SK-N-SH treated with all-trans-retinoic acid at 6 μM for 48 hours (cell line): ENCODE measurements around the gene RMND5A.

ENCODE experiments used
- ATAC-seq: fragments of 200-7000 bp; cut with Tn5 transposase; 3 replicates; pipeline ENCODE4 v1.9.1; 2020; ENCODE audit warnings: mild to moderate bottlenecking, moderate library complexity
- ARNTL ChIP-seq: fragments of 450-650 bp; formaldehyde crosslinking; IDR thresholded peaks from 2 replicates; pipeline ENCODE4 v1.5.0; 2020; ENCODE audit warnings: low read depth, mild to moderate bottlenecking, moderate library complexity, borderline replicate concordance
- BACH2 ChIP-seq: fragments of 250-450 bp; sonication (Bioruptor Pico); IDR thresholded peaks from 2 replicates; pipeline ENCODE4 v1.9.0; 2021; ENCODE audit warnings: mild to moderate bottlenecking, borderline replicate concordance
- ESRRG ChIP-seq: fragments of 250-450 bp; sonication (Bioruptor Pico); IDR thresholded peaks from 2 replicates; pipeline ENCODE4 v1.6.1; 2021; ENCODE audit warnings: mild to moderate bottlenecking
- GLIS3 ChIP-seq: fragments of 250-450 bp; sonication (Bioruptor Pico); IDR thresholded peaks from 2 replicates; pipeline ENCODE4 v1.5.0; 2020; ENCODE audit warnings: mild to moderate bottlenecking, moderate library complexity
- ISL1 ChIP-seq: fragments of 250-450 bp; sonication (Bioruptor Pico); IDR thresholded peaks from 2 replicates; pipeline ENCODE4 v2.1.2; 2022; ENCODE audit warnings: mild to moderate bottlenecking, moderate library complexity
- OSR1 ChIP-seq: fragments of 250-450 bp; sonication (Bioruptor Pico); IDR thresholded peaks from 2 replicates; pipeline ENCODE4 v1.8.0; 2022; ENCODE audit warnings: moderate library complexity, mild to moderate bottlenecking, inconsistent platforms
- PPARA ChIP-seq: fragments of 250-450 bp; sonication (Bioruptor Pico); IDR thresholded peaks from 2 replicates; pipeline ENCODE4 v1.5.0; 2020; ENCODE audit warnings: mild to moderate bottlenecking, borderline replicate concordance
- RARB ChIP-seq: fragments of 250-450 bp; sonication (Bioruptor Pico); IDR thresholded peaks from 2 replicates; pipeline ENCODE4 v1.8.0; 2021; ENCODE audit warnings: mild to moderate bottlenecking, moderate library complexity
- SNAI2 ChIP-seq: fragments of 250-450 bp; sonication (Bioruptor Pico); IDR thresholded peaks from 2 replicates; pipeline ENCODE4 v1.5.0; 2020; ENCODE audit warnings: mild to moderate bottlenecking, moderate library complexity
- TCF4 ChIP-seq: fragments of 250-450 bp; sonication (Bioruptor Pico); IDR thresholded peaks from 2 replicates; pipeline ENCODE4 v1.8.0; 2021; ENCODE audit warnings: mild to moderate bottlenecking, moderate library complexity, borderline replicate concordance
- TOX ChIP-seq: fragments of 250-450 bp; sonication (Bioruptor Pico); IDR thresholded peaks from 2 replicates; pipeline ENCODE4 v1.8.0; 2021; ENCODE audit warnings: mild to moderate bottlenecking, moderate library complexity, borderline replicate concordance
- ZC3H10 ChIP-seq: fragments of 250-450 bp; sonication (Bioruptor Pico); IDR thresholded peaks from 2 replicates; pipeline ENCODE4 v1.5.1; 2021; ENCODE audit warnings: mild to moderate bottlenecking, moderate library complexity
- ZFP30 ChIP-seq: fragments of 450-650 bp; formaldehyde crosslinking; IDR thresholded peaks from 2 replicates; pipeline ENCODE4 v1.5.0; 2022; ENCODE audit warnings: mild to moderate bottlenecking, moderate library complexity
- ZNF565 ChIP-seq: fragments of 450-650 bp; formaldehyde crosslinking; conservative IDR thresholded peaks from 2 replicates; pipeline ENCODE4 v1.5.0; 2020; ENCODE audit warnings: low read depth, mild to moderate bottlenecking, moderate library complexity
- ZNF70 ChIP-seq: fragments of 450-650 bp; formaldehyde crosslinking; IDR thresholded peaks from 2 replicates; pipeline ENCODE4 v1.5.0; 2020; ENCODE audit warnings: mild to moderate bottlenecking, moderate library complexity
- ZNF8 ChIP-seq: fragments of 450-650 bp; formaldehyde crosslinking; IDR thresholded peaks from 2 replicates; pipeline ENCODE4 v1.5.0; 2020; ENCODE audit warnings: mild to moderate bottlenecking, moderate library complexity
- TF ChIP-seq, protein P1 (sequence below): fragments of 250-450 bp; sonication (Bioruptor Pico); IDR thresholded peaks from 2 replicates; pipeline ENCODE4 v1.5.1; 2020; ENCODE audit warnings: low read depth, mild to moderate bottlenecking, moderate library complexity
- TF ChIP-seq, protein P2 (sequence below): fragments of 250-450 bp; sonication (Bioruptor Pico); IDR thresholded peaks from 2 replicates; pipeline ENCODE4 v1.8.0; 2021; ENCODE audit warnings: low read depth, mild to moderate bottlenecking, moderate library complexity, borderline replicate concordance
- TF ChIP-seq, protein P3 (sequence below): fragments of 250-450 bp; sonication (Bioruptor Pico); IDR thresholded peaks from 2 replicates; pipeline ENCODE4 v1.8.0; 2020; ENCODE audit warnings: mild to moderate bottlenecking, moderate library complexity, borderline replicate concordance
- TF ChIP-seq, protein P4 (sequence below): fragments of 250-450 bp; sonication (Bioruptor Pico); IDR thresholded peaks from 2 replicates; pipeline ENCODE4 v1.5.0; 2020; ENCODE audit warnings: mild to moderate bottlenecking, moderate library complexity

Gene RMND5A

DNA sequence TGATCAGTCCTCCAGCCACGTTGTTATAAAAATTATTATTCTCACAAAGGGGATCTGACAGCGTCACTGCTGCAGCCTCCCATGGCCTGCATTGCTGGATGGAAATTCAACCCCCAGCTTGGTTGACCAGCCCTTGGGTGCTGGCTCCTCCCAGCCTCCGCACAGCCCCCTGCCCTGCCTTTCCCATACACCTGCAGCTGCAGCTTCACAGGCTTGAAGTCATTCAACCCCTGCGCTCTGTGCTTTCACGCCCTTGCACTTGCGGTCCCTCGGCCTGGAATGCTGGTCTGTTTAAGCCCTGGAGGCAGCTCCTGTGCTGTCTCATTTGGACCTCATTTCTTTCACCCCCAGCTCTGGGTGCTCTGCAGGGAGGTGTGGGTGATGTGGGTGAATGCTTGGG, 71.5 kb downstream of the RMND5A start:
- ATAC-seq, result no peak
- TF ChIP-seq, protein P1, sequence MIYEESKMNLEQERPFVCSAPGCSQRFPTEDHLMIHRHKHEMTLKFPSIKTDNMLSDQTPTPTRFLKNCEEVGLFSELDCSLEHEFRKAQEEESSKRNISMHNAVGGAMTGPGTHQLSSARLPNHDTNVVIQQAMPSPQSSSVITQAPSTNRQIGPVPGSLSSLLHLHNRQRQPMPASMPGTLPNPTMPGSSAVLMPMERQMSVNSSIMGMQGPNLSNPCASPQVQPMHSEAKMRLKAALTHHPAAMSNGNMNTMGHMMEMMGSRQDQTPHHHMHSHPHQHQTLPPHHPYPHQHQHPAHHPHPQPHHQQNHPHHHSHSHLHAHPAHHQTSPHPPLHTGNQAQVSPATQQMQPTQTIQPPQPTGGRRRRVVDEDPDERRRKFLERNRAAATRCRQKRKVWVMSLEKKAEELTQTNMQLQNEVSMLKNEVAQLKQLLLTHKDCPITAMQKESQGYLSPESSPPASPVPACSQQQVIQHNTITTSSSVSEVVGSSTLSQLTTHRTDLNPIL (CRISPR knock-in tag), result no peak
- TF ChIP-seq, protein P2, sequence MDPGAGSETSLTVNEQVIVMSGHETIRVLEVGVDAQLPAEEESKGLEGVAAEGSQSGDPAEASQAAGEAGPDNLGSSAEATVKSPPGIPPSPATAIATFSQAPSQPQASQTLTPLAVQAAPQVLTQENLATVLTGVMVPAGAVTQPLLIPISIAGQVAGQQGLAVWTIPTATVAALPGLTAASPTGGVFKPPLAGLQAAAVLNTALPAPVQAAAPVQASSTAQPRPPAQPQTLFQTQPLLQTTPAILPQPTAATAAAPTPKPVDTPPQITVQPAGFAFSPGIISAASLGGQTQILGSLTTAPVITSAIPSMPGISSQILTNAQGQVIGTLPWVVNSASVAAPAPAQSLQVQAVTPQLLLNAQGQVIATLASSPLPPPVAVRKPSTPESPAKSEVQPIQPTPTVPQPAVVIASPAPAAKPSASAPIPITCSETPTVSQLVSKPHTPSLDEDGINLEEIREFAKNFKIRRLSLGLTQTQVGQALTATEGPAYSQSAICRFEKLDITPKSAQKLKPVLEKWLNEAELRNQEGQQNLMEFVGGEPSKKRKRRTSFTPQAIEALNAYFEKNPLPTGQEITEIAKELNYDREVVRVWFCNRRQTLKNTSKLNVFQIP (CRISPR knock-in tag), result no peak
- TF ChIP-seq SNAI2 (CRISPR knock-in tag) (no peak), ZNF565 (CRISPR knock-in tag) (no peak), BACH2 (no peak), OSR1 (no peak), ESRRG (CRISPR knock-in tag) (no peak), GLIS3 (CRISPR knock-in tag) (no peak), TOX (CRISPR knock-in tag) (no peak), ZNF70 (no peak), PPARA (CRISPR knock-in tag) (no peak)
- TF ChIP-seq, protein P3, sequence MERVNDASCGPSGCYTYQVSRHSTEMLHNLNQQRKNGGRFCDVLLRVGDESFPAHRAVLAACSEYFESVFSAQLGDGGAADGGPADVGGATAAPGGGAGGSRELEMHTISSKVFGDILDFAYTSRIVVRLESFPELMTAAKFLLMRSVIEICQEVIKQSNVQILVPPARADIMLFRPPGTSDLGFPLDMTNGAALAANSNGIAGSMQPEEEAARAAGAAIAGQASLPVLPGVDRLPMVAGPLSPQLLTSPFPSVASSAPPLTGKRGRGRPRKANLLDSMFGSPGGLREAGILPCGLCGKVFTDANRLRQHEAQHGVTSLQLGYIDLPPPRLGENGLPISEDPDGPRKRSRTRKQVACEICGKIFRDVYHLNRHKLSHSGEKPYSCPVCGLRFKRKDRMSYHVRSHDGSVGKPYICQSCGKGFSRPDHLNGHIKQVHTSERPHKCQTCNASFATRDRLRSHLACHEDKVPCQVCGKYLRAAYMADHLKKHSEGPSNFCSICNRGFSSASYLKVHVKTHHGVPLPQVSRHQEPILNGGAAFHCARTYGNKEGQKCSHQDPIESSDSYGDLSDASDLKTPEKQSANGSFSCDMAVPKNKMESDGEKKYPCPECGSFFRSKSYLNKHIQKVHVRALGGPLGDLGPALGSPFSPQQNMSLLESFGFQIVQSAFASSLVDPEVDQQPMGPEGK (CRISPR knock-in tag), result no peak

DNA sequence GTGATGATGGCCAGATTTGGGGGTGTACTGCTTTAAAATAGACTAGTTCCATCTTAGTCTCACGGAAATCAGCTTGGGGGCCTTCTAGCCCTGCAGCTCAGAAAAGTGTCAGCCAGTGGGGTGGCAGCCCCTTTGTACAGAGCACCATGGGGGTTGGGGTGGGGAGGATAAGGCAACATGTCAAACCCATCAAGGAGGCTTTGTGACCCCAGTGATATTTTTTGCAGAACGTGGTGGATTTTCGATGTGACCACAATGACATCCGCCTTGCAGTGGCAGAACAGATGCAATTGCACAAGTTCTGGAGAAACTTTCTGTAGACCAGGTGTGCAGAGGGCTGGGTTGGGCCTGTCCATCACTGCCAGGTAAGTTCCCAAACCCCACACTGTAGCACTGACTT, 73.7 kb downstream of the RMND5A start:
- TF ChIP-seq, protein P1 (CRISPR knock-in tag), result no peak
- TF ChIP-seq BACH2, result no peak
- TF ChIP-seq ISL1 (CRISPR knock-in tag), result no peak
- no peak for TF ChIP-seq ESRRG (CRISPR knock-in tag)
- TF ChIP-seq ZNF70, result no peak
- TF ChIP-seq ZC3H10 (CRISPR knock-in tag), result no peak
- TF ChIP-seq SNAI2 (CRISPR knock-in tag), result no peak
- TF ChIP-seq RARB (CRISPR knock-in tag), result no peak
- no peak for TF ChIP-seq ZNF8
- no peak for TF ChIP-seq ARNTL
- no peak for TF ChIP-seq ZNF565 (CRISPR knock-in tag)
- no peak for TF ChIP-seq ZFP30 (CRISPR knock-in tag)
- TF ChIP-seq, protein P4, sequence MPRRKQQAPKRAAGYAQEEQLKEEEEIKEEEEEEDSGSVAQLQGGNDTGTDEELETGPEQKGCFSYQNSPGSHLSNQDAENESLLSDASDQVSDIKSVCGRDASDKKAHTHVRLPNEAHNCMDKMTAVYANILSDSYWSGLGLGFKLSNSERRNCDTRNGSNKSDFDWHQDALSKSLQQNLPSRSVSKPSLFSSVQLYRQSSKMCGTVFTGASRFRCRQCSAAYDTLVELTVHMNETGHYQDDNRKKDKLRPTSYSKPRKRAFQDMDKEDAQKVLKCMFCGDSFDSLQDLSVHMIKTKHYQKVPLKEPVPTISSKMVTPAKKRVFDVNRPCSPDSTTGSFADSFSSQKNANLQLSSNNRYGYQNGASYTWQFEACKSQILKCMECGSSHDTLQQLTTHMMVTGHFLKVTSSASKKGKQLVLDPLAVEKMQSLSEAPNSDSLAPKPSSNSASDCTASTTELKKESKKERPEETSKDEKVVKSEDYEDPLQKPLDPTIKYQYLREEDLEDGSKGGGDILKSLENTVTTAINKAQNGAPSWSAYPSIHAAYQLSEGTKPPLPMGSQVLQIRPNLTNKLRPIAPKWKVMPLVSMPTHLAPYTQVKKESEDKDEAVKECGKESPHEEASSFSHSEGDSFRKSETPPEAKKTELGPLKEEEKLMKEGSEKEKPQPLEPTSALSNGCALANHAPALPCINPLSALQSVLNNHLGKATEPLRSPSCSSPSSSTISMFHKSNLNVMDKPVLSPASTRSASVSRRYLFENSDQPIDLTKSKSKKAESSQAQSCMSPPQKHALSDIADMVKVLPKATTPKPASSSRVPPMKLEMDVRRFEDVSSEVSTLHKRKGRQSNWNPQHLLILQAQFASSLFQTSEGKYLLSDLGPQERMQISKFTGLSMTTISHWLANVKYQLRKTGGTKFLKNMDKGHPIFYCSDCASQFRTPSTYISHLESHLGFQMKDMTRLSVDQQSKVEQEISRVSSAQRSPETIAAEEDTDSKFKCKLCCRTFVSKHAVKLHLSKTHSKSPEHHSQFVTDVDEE (CRISPR knock-in tag), result no peak
- TF ChIP-seq TCF4 (CRISPR knock-in tag), result no peak
- TF ChIP-seq, protein P2 (CRISPR knock-in tag), result no peak
- TF ChIP-seq PPARA (CRISPR knock-in tag), result no peak
- no peak for TF ChIP-seq OSR1
- TF ChIP-seq TOX (CRISPR knock-in tag), result no peak
- ATAC-seq, result no peak
